HG03521 (cell line): Measurements from ENCODE around the gene CELF5.
"Not testable (repeated sequence)": the region's sequence is repeated elsewhere in the genome, so short reads cannot be mapped to it uniquely, and the experiment has no call there.

Experiments
- ATAC-seq: cut with Tn5 transposase; IDR thresholded peaks from one replicate; pipeline ENCODE4 v1.9.1; 2021; ENCODE audit warnings: mild to moderate bottlenecking, moderate library complexity; ENCODE audit not compliant: unreplicated experiment

Gene CELF5

DNA sequence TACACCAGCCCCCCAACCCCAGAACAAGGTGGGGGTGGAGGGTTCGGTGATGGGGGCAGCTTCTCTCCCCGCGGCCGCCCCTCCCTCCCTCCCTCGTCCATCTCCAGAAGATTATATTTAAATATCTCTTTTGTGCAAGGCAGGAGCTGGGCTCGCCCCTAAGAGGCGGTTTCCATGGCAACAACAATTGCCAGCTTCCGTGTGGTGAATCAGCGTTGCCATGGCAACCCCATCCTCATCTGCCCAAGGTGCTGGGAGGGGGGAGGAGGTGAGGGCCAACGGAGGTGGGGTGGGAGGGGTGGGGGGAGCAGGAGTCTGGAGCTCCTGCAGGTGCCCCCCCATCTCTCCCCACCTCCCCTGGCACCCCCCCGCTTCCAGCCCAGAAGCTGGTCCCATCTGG is 46.4 kb downstream of the CELF5 start:
- ATAC-seq = no peak

DNA sequence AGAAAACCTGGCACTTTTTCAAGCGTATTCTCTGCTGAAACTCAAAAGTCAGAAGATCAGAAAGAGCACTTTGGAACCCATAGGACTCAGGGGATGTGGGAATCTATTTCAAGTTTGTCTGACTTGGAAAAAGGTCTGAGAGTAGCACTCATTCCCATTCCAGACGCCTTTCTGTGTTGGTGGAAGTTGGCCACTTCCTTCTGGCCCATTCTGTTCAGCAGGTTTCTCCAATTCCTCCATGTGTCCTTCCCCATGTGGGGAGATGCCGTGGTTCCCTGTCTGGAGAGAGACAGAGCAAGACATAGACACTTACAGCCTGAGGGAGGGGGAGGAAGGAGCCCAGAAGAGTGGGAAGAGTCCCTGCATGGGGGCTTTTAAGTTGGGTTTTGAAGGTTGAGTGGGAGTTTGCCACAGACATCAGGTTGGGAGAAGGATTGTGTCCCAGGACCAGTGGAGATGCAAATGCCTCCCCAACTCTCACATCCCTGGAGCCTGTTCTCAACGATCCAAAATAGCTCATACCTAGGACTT is 48.0 kb downstream of the CELF5 start:
- ATAC-seq = no peak

DNA sequence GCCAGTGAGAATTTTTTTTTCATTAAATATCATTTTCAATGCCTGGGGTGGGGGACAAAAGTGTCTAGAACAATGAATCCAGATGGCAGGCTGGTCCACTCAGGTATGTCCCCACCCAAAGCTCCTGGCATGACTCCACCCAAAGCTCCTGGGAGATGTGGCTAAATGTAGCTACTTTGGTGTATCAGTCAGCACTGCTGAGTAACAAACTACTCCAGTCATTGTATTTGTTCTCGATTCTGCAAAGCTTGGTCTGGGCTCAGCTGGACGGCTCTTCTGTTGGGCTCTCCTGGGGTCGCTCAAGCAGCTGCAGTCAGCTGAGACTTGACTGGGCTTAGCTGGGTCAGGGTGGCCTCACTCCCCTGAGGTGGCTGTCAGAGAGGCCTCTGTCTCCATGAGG is 48.5 kb downstream of the CELF5 start:
- ATAC-seq = no peak

DNA sequence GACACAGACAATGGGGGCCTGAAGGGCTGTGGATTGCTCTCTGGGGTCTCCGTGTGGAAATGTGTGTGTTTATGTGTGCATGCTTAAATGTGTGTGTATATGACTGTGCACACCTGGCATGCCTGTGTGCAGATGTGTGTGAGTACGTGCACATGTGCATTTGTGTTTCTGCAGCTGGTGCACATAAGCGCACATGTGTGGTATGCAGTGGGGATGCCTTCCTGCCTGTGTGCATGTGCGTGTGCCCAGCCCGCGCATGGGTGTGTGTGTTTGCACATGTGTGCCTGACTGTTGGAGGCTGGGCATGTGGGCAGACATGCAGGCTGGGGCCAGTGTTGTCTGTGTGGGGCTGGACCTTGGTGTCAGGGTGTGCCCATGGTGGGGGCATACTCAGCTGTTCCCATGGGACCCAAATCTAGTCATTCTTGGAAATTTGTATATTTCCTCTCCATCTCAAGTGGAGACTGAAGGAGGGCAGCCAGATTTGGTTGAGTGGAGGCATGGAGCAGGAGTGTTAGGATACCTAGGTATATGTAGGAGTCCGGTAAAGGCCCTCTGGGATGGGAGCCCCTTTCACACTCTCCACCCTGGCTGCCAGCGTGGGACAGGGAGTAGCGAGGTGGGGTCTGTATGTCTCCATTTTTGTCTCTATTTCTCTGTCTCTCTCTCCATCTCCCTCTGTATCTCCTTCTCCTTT is 49.9 kb downstream of the CELF5 start:
- no peak for ATAC-seq

DNA sequence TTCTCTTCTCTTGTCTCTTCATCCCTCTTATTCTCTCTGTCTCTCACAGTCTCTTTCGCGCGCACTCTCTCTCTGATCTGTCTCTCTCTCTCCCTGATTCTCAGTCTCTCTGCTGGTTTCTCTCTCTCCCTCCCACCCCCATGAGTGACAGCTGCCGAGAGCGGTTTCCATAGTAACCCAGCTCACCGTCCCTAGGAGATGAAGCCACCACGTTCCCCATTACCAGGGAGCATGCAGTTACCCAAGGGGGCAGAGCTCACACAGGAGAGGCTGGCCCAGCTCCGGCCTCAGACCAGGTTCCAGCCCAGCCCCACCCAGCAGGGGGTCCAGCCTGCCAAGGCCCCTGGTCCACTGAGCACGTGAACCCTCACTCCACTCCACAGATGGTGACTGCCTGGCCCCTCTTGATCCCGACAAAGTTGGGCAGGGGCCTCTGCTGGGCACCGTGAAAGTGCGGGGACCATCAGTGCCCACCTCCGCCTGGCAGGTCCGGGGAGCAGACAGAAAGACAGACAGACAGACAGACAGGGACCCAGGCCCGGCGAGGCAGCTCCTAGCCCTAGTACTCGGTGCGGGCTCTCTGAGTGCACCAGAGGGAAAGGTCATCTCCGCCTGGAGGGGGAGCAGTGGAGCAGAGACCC is 50.6 kb downstream of the CELF5 start:
- ATAC-seq = no peak

DNA sequence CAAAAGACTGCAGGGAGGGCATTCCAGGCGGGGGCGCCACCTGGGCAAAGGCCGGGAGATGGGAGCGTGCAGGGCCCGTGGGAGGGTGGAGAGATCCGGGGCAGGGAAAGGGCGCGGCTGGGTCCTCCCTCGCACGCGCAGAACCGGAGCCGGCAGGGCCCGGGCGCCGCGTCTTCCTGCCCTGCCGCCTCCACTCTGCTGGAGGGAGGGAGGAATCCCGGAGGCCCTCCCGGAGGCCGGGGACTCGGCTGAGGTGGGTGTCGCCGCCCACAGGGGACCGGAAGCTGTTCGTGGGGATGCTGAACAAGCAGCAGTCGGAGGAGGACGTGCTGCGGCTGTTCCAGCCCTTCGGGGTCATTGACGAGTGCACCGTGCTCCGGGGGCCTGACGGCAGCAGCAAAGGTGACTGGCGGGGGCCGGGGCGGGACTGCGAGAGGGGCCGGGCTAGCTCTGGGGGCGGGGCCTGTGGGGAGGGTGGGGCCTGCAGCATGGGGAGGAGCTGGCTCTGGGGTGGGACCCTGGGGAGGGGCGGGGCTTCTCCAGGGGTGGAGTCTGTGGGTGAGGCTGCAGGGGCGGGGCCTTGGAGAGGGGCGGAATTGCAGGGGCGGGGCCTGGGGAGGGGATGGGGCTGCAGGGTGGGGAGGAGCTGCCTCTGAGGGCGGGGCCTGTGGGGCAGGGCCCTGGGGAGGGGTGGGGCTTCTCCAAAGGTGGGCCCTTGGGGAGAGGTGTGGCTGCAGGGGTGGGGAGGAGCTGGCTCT is 51.3 kb downstream of the CELF5 start:
- ATAC-seq = no peak

DNA sequence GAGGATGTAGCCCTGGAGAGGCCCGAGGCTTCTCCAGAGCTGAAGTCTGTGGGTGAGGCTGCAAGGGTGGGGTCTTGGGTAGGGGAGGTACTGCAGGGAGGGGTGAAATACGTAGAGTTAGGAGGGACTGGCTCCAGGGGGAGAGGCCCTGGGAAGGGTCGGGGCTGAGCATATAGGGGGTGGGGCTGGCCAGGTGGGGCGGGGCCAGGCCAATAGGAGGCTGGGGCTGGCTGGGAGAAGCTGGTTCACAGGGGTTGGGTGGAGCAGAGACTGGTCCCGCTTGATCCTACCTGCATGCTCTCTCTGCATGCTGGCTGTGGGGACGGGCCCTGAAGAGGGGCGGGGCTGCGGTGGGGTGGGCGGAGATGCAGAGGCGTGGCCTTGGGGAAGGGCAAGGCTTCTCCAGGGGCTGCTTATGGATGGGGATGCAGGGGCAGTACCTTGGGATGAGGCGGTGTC is 51.9 kb downstream of the CELF5 start:
- ATAC-seq = no peak

DNA sequence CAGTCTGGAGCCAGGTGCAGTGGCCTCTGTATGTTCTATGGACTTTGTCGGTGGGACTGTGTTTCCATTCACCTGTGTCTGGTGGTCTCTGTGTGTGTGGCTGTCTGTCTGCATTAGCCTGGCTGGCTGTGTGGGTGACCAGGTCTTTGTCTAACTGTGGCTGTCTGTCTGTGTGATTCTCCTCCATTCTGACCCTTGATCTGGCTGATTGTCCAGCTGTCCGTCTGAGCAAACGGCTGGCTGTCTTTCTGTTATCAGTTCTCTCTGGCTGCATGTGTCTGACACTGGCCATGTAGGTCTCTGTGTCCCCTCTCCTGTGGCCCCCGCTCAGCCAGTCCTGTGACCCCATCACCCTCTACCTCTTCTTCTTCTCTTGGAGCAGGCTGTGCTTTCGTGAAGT is 53.2 kb downstream of the CELF5 start:
- ATAC-seq = no peak

DNA sequence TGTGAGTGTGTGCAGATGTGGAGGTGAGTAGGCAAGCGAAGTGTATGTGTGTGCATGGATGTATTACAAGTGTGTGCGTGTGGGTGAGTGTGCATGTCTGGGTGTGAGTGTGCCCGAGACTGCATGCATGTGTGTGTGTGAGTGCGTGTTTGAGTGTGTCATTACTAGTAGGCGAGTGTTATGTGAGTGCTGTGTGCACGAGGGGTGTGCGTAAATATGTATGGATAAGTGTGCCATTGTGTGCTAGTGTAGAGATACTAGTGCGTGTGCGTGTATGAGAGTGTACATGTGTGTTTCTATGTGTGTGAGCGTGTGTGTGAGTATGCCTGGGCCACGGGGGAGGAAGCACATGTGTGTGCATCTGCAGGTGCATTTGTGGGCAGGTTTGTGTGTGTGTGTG is 53.8 kb downstream of the CELF5 start:
- no peak for ATAC-seq

DNA sequence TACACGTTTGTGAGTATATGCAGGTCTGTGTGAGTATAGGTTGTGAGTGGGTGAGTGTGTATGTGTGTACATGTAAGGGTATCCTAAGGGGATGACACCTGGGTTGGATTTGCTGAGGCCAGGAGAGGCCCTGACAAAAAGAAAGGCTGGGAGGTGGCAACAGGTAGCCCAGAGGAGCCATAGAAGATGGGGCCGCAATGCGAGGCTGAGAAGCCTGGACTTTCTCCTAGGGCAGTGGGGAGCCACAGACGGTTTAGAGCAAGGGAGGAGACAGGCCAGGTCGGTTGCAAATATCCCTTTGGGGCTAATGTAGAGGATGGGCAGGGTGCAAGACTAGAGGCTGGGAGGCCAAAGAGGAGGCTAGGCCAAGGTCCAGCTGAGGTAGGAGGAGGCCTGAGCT is 54.3 kb downstream of the CELF5 start:
- ATAC-seq = no peak

DNA sequence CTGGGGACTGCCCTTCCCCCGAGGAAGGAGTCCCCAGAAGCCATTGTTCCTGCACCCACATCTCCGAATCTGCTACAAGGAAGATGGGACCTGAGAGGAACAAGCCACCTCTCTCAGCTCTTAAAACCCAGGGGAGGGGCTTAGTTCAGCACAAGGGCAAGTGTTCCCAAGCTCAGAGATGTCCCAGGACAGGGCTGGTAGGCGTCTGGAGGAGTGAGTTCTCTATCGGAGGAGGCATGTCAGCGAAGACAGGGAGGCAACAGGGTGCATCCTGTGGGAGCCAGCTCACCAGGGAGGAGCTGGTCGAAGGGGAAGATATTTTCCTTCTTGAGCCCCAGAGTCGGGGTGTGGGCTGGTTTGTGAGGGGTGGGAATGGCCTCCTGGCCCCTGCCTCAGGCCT is 54.8 kb downstream of the CELF5 start:
- ATAC-seq = no peak

DNA sequence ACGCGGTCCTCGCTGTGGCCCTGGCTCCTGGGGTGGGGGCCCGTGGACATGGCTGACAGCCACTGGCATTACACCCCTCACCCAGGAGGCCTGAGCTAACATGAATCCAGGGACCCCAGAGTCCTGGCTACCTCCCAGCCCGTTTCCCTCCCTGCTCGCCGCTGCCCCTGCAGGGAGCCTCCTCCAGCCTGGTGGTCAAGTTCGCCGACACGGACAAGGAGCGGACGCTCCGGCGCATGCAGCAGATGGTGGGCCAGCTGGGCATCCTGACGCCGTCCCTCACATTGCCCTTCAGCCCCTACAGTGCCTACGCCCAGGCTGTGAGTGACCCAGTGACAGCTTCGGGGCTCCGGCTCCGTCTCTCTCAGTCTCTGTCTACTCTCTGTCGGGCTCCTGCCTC is 56.6 kb downstream of the CELF5 start:
- ATAC-seq = no peak

DNA sequence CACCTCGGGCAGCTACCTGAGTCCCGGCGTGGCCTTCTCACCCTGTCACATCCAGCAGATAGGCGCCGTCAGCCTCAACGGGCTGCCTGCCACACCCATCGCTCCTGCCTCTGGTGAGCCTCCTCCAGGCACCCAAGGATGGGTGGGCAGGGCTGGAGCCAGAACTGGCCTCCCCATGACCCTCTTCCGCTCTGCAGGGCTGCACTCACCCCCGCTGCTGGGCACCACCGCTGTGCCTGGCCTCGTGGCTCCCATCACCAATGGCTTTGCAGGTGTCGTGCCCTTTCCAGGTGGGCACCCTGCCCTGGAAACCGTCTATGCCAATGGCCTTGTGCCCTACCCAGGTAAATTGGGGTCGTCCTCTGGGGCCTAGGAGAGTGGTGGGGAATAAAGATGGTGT is 57.7 kb downstream of the CELF5 start:
- ATAC-seq = no peak

DNA sequence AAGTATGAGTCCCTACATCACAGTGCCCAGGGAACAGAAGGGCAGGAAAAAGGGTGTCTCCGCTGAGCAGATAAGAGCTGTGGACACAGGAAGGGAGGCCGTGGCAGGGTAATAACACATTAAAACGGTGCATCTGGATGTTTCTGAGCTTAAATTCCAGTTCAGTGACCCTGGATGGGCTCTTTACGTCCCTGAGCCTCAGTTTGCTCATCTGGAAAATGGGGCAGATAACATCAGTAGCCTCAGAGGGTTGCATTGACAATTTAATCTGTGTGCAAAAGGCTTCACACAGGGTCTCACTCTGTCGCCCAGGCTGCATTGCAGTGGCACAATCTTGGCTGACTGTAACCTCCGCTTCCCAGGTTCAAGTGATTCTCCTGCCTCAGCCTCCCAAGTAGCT is 58.1 kb downstream of the CELF5 start:
- no peak for ATAC-seq

DNA sequence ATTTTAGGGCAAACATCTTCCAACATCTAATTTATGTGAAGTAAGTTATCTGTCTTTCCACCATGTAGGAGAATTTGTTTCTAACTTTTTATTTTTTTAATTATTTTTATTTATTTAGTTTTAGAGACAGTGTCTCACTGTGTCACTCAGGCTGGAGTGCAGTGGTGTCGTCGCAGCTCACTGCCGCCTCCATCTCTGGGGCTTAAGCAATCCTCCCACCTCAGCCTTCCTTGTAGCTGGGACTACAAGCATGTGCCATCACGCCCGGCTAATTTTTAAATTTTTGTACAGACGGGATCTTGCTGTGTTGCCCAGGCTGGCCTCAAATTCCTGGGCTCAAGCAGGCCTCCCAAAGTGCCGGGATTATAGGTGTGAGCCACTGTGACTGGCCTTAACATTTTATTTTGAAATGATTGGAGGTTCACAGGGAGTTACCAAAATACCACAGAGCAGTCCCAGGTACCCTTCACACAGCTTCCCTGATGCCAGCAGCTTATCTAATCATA is 58.8 kb downstream of the CELF5 start:
- ATAC-seq = no peak

DNA sequence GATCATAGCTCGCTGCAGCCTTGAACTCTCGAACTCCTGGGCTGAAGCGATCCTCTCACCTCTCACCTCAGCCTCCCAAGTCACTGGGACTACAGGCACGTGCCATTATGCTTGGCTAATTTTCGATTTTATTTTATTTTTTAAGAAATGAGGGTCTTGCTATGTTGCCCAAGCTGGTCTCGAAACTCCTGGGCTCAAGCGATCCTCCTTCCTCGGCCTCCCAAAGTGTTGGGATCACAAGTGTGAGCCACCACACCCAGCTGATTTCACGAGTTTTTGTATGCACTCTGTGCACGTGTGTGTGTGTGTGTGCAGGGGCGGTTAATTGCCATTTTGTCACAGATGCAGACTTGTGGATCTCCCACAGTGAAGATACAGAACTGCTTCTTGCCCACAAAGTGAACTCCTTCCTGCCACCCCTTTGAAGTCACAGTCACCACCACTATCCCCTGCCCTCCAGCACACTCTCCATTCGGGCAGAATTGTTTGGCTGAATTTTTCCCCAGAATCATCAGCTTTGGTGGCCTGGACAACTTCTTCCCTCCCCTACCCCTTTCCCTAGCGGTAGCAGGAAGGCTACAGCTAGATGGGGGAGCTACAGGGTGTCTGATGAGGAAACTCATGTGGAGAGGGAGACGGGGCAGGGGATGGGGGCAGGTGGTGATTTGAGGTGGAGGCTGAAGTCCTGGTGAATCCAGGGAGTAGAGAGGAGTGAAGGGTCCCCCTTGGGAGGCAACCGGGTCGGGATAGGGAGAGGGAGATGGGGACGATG is 59.6 kb downstream of the CELF5 start:
- no peak for ATAC-seq

DNA sequence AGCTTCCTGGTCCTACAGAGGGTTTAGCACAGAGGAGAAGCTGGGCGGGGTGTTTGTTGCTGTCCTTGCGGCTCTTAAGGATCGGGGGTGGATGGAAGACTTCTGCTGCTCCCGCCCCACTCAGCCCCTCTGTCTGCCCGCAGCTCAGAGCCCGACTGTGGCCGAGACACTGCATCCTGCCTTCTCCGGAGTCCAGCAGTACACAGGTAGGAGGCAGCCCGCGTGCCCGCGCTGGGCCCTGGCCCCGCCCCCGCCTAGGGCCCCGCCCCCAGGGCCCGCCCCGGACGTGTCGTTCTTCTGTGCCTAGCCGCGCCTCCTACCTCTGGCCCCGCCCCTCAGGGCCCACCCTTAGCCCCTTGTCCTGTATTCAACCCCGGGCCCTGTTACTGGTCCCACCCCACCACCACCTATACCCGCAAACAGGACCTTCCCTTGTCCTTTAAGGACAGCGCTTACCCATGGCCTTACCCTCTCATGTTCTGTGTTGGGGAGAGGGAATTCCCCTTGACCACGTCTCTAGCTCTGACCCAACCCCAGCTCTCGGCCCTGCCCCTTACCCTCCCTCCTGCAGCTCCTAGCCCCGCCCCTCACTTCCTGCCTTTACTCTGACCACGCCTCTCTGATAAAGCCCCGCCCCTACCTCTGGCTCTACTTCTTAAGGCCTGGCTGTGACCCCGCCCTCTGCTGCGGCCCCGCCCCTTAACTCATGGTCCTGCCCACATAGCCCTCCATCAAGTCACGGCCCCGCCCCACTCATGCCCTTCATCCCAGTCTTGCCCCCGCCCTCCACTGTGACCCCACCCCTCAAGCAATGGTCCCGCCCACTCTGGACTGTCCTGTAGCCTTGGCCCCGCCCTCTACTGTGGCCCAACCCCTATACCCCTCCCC is 60.5 kb downstream of the CELF5 start:
- no peak for ATAC-seq

DNA sequence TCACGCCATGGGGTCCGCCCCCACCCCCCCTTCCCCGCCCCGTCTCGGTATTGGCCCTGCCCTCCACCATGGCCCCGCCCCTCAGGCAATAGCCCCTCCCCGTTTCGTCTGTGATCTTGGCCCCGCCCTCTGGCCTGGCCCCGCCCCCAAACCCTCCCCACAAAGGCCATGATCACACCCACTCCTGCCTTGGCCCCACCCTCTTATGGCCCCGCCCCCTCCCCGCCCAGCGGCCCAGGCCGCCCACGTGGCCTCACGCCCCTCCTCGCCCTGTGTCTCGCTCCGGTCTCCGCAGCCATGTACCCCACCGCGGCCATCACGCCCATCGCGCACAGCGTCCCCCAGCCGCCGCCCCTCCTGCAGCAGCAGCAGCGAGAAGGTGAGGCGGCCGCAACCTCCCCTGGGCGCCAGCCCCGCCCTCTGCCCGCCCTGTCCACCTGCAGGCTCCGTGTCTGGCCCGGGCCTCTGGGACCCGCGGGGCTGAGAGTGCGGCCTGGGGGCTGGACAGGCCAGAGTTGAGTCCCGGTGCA is 61.3 kb downstream of the CELF5 start:
- no peak for ATAC-seq

DNA sequence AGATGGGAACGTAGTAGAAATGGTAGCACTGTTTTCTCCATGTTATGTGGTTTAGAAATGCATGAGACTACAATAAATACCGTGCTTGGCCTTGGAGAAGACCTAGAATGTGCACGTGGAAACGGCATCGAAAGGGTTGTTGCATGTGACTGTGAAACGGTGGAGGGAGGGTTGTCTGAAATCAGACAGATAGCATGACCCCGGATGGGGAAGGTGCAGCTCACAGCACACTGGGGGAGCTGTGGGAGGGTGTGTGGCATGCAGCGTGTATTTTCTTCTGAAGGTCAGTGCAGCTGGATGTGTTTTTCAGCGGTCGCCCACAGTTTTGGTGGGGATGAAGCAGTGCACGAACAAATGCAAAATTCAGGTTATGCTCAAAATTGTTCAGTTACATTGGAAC is 63.4 kb downstream of the CELF5 start:
- no peak for ATAC-seq

DNA sequence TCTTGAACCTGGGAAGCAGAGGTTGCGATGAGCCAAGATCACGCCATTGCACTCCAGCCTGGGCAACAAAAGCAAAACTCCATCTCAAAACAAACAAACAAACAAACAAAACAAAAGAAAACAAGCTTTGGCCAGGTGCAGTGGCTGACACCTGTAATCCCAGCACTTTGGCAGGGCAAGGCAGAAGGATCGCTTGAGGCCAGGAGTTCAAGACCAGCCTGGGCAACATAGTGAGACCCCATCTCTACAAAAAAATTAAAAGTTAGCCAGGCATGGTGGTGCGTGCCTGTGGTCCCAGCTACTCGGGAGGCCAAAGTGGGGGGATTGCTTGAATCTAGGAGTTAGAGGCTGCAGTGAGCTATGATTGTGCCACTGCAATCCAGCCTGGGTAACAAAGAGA is 64.0 kb downstream of the CELF5 start:
- not testable (repeated sequence) for ATAC-seq
